GM18511 (cell line): ENCODE data around the gene RMND5A.

Experiments used
- ATAC-seq: cut with Tn5 transposase; IDR thresholded peaks from one replicate; pipeline ENCODE4 v1.9.1; 2021; ENCODE audit warnings: mild to moderate bottlenecking, moderate library complexity; ENCODE audit not compliant: unreplicated experiment

Gene RMND5A

GRCh38 chr2:86790676-86791572, 70.8 kb downstream of the RMND5A start, which contains the start of gene CD8A:
CD8A (minus strand) TSS chr2:86790913; CDS start chr2:86790825, 88 bp downstream.
- no peak for ATAC-seq

- no peak for ATAC-seq
Observed at GRCh38 chr2:86791573-86791972, 71.5 kb downstream of the RMND5A start.

- ATAC-seq: no peak
Observed at GRCh38 chr2:86793752-86794151, 73.7 kb downstream of the RMND5A start.

GRCh38 chr2:86794861-86795260, 74.8 kb downstream of the RMND5A start:
- no peak for ATAC-seq

GRCh38 chr2:86800856-86801567, 80.9 kb downstream of the RMND5A start:
- ATAC-seq: no peak

- no peak for ATAC-seq
Observed at GRCh38 chr2:86806059-86806857, 86.2 kb downstream of the RMND5A start.

- no peak for ATAC-seq
Observed at GRCh38 chr2:86807133-86807467, 87.0 kb downstream of the RMND5A start.

- no peak for ATAC-seq
Observed at GRCh38 chr2:86807468-86808275, 87.6 kb downstream of the RMND5A start.

- ATAC-seq: peak; percentile 95
Observed at GRCh38 chr2:86808315-86809161, 88.4 kb downstream of the RMND5A start.

GRCh38 chr2:86809481-86810121, 89.5 kb downstream of the RMND5A start:
- ATAC-seq: no peak

GRCh38 chr2:86815611-86816010, 95.5 kb downstream of the RMND5A start:
- no peak for ATAC-seq

- ATAC-seq: no peak
Observed at GRCh38 chr2:86818114-86818801, 98.2 kb downstream of the RMND5A start.

- no peak for ATAC-seq
Observed at GRCh38 chr2:86818957-86819356, 98.9 kb downstream of the RMND5A start.

GRCh38 chr2:86821306-86821705, 101.2 kb downstream of the RMND5A start:
- no peak for ATAC-seq

- ATAC-seq: no peak
Observed at GRCh38 chr2:86821842-86822241, 101.8 kb downstream of the RMND5A start.

GRCh38 chr2:86822668-86823345, 102.7 kb downstream of the RMND5A start:
- no peak for ATAC-seq

- ATAC-seq: no peak
Observed at GRCh38 chr2:86825036-86825692, 105.1 kb downstream of the RMND5A start.
